GM23338 (cell line): ENCODE measurements around the gene ZNF524. TPM values are rescaled to one million over a fixed set of nuclear protein-coding genes. Genes with fewer than 3 reads are reported as not detected.

Experiments
- ATAC-seq: fragments of 200-7000 bp; cut with Tn5 transposase; 3 replicates; pipeline ENCODE4 v1.9.1; 2020
- DNase-seq: peaks from one replicate; pipeline ENCODE4 v3.0.0-alpha.2; 2015; ENCODE audit warnings: low spot score
- H2AFZ ChIP-seq: fragments of 200-600 bp; sonication (generic); 2 replicates; pipeline ENCODE4 v1.8.0; 2016; ENCODE audit warnings: antibody characterized with exemption, mild to moderate bottlenecking, moderate library complexity
- H3F3A ChIP-seq: fragments of 200-600 bp; sonication (generic); replicated peaks from 2 replicates; pipeline ENCODE4 v1.8.0; 2017; ENCODE audit warnings: antibody characterized with exemption, mixed run types, low read depth
- H3K27ac ChIP-seq: fragments of 200-600 bp; sonication (generic); 2 replicates; pipeline ENCODE4 v1.6.1; 2016; ENCODE audit warnings: low read depth
- H3K27me3 ChIP-seq: fragments of 200-600 bp; sonication (generic); 2 replicates; pipeline ENCODE4 v1.8.0; 2016; ENCODE audit warnings: mild to moderate bottlenecking, mixed run types, moderate library complexity; ENCODE audit not compliant: insufficient read depth
- H3K36me3 ChIP-seq: fragments of 200-600 bp; sonication (generic); 2 replicates; pipeline ENCODE4 v1.8.0; 2016; ENCODE audit warnings: mild to moderate bottlenecking; ENCODE audit not compliant: insufficient read depth
- H3K4me1 ChIP-seq: fragments of 200-600 bp; sonication (generic); 2 replicates; pipeline ENCODE4 v1.8.0; 2016; ENCODE audit warnings: mild to moderate bottlenecking, moderate library complexity; ENCODE audit not compliant: insufficient read depth
- H3K4me2 ChIP-seq: fragments of 200-600 bp; sonication (generic); 2 replicates; pipeline ENCODE4 v1.7.1; 2017; ENCODE audit warnings: mixed run types
- H3K4me3 ChIP-seq: fragments of 200-600 bp; sonication (generic); 2 replicates; pipeline ENCODE4 v1.6.1; 2016; ENCODE audit warnings: mixed run types
- H3K79me2 ChIP-seq: fragments of 200-600 bp; sonication (generic); replicated peaks from 2 replicates; pipeline ENCODE4 v1.8.0; 2017; ENCODE audit warnings: mild to moderate bottlenecking; ENCODE audit not compliant: insufficient read depth
- H3K9me2 ChIP-seq: fragments of 200-600 bp; sonication (generic); 2 replicates; pipeline ENCODE4 v1.8.0; 2017; ENCODE audit not compliant: insufficient read depth
- H4K20me1 ChIP-seq: fragments of 200-600 bp; sonication (generic); replicated peaks from 2 replicates; pipeline ENCODE4 v1.8.0; 2017; ENCODE audit warnings: mild to moderate bottlenecking; ENCODE audit not compliant: insufficient read depth
- H3K27ac Mint-ChIP-seq: 2 replicates; pipeline ENCODE4 v1.8.0; 2020; ENCODE audit warnings: inconsistent platforms, mild to moderate bottlenecking, moderate library complexity, mixed read lengths
- H3K27me3 Mint-ChIP-seq: 3 replicates; pipeline ENCODE4 v1.8.0; 2022; ENCODE audit warnings: low read depth, mild to moderate bottlenecking, moderate library complexity, mixed read lengths, inconsistent platforms; ENCODE audit not compliant: insufficient read depth, poor library complexity
- H3K36me3 Mint-ChIP-seq: 3 replicates; pipeline ENCODE4 v1.8.0; 2021; ENCODE audit warnings: low read depth, mild to moderate bottlenecking, inconsistent platforms, moderate library complexity, mixed read lengths
- H3K4me1 Mint-ChIP-seq: 3 replicates; pipeline ENCODE4 v1.8.0; 2020; ENCODE audit warnings: mild to moderate bottlenecking, inconsistent platforms, mixed read lengths
- H3K4me3 Mint-ChIP-seq: 3 replicates; pipeline ENCODE4 v1.8.0; 2021; ENCODE audit warnings: moderate library complexity, mild to moderate bottlenecking, inconsistent platforms, mixed read lengths
- H3K9me3 Mint-ChIP-seq: 3 replicates; pipeline ENCODE4 v1.8.0; 2020; ENCODE audit warnings: moderate library complexity, mild to moderate bottlenecking, inconsistent platforms, mixed read lengths
- ETS1 ChIP-seq: IDR thresholded peaks from 2 replicates; pipeline ENCODE4 v1.6.1; 2016; ENCODE audit warnings: antibody characterized with exemption
- EZH2 ChIP-seq: fragments of 200-600 bp; sonication (generic); IDR thresholded peaks from one replicate; pipeline ENCODE4 v1.8.0; 2017; ENCODE audit warnings: antibody characterized with exemption, mild to moderate bottlenecking, low read depth; ENCODE audit not compliant: unreplicated experiment
- EZH2phosphoT487 ChIP-seq: fragments of 200-600 bp; sonication (generic); IDR thresholded peaks from one replicate; pipeline ENCODE4 v1.8.1; 2018; ENCODE audit warnings: antibody characterized with exemption; ENCODE audit not compliant: unreplicated experiment
- NANOG ChIP-seq: IDR thresholded peaks from 2 replicates; pipeline ENCODE4 v1.6.1; 2016; ENCODE audit warnings: antibody characterized with exemption, borderline replicate concordance
- POLR2AphosphoS5 ChIP-seq: IDR thresholded peaks from 2 replicates; pipeline ENCODE4 v1.6.1; 2016; ENCODE audit warnings: antibody characterized with exemption, low read depth
- STAT1 ChIP-seq: IDR thresholded peaks from one replicate; pipeline ENCODE4 v1.6.1; 2016; ENCODE audit warnings: antibody characterized with exemption; ENCODE audit not compliant: unreplicated experiment
- ZNF114 ChIP-seq: fragments of 250-450 bp; sonication (Bioruptor Pico); IDR thresholded peaks from 2 replicates; pipeline ENCODE4 v1.5.0; 2020; ENCODE audit warnings: mild to moderate bottlenecking, moderate library complexity
- ZNF331 ChIP-seq: fragments of 250-450 bp; sonication (Bioruptor Pico); IDR thresholded peaks from 2 replicates; pipeline ENCODE4 v1.5.0; 2020; ENCODE audit warnings: low read depth, mild to moderate bottlenecking, moderate library complexity
- polyA plus RNA-seq: library from polyadenylated mRNA; unstranded; fragments of >200 nt; fragmentation: Nextera tagmentation; extraction: Ambion mirVana; gene quantifications from 2 replicates; pipeline ENCODE4 v1.2.1, GENCODE V29; 2016
- total RNA-seq: library from RNA; depleted of rRNA; stranded (reverse); fragments of >200 nt; shearing (Covaris generic); gene quantifications from 2 replicates; pipeline ENCODE4 v1.2.3, GENCODE V29; 2014
- TF ChIP-seq, protein P1 (sequence below): fragments of 250-450 bp; sonication (Bioruptor Pico); IDR thresholded peaks from 2 replicates; pipeline ENCODE4 v1.5.0; 2020; ENCODE audit warnings: mild to moderate bottlenecking, moderate library complexity
- TF ChIP-seq, protein P2 (sequence below): IDR thresholded peaks from one replicate; pipeline ENCODE4 v1.6.1; 2018; ENCODE audit warnings: antibody characterized with exemption; ENCODE audit not compliant: unreplicated experiment

ZNF524 gene
- total and polyA plus RNA-seq, 2 experiments from 2014 or later = 6.0 to 8.3 TPM

DNA sequence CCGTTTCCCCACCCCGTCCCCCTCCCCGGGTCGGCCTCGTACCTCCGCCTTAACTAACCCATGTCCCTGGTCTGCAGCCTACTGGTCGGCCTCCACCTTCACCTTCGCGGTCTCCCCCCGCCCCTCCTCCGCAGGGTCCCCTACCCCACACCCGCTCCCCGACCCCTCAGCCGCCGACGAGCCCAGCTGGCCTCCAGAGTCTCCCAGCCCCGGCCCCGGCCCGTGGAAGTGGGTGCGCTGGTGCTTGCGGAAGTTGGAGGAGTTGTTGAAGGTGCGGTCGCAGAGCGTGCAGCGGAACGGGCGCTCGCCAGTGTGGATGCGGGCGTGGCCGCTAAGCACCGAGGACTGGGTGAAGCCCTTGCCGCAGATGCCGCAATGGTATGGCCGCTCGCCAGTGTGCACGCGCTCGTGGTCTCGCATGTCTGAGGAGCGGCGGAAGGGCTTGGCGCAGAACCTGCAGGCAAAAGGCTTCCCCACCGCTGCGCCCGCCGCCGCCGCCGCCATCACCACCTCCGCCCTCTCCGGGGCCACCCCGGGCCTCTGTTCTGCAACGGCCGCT is 21.7 kb downstream of the ZNF524 start:
- Histone ChIP-seq H3K27me3 (no peaks in the 10 kb centered on the region), H3F3A (peaks cover 12% of the 10 kb centered on the region), H4K20me1 (peaks cover 5% of the 10 kb centered on the region), H3K36me3 (no peaks in the 10 kb centered on the region), H3K9me2 (no peaks in the 10 kb centered on the region), H2AFZ (no peak overlapping the region), H3K4me1 (no peaks in the 10 kb centered on the region; the same call in 1 of the 2 replicates), H3K4me2 (no peak overlapping the region), H3K27ac (no peak overlapping the region), H3K79me2 (peaks cover 9% of the 10 kb centered on the region), H3K4me3 (no peak overlapping the region)
- no peak for TF ChIP-seq NANOG
- no peak for TF ChIP-seq STAT1
- no peak for TF ChIP-seq POLR2AphosphoS5
- TF ChIP-seq EZH2phosphoT487 = no peak
- TF ChIP-seq ETS1 = no peak
- Mint-ChIP-seq H3K4me1 (peaks cover 16% of the 10 kb centered on the region; the same call in 2 of the 3 replicates), H3K4me3 (no peak overlapping the region), H3K9me3 (peaks cover 4% of the 10 kb centered on the region), H3K27me3 (peaks cover 21% of the 10 kb centered on the region), H3K36me3 (peaks cover 45% of the 10 kb centered on the region), H3K27ac (no peak overlapping the region)
- ATAC-seq = no peak
- no peak for DNase-seq

DNA sequence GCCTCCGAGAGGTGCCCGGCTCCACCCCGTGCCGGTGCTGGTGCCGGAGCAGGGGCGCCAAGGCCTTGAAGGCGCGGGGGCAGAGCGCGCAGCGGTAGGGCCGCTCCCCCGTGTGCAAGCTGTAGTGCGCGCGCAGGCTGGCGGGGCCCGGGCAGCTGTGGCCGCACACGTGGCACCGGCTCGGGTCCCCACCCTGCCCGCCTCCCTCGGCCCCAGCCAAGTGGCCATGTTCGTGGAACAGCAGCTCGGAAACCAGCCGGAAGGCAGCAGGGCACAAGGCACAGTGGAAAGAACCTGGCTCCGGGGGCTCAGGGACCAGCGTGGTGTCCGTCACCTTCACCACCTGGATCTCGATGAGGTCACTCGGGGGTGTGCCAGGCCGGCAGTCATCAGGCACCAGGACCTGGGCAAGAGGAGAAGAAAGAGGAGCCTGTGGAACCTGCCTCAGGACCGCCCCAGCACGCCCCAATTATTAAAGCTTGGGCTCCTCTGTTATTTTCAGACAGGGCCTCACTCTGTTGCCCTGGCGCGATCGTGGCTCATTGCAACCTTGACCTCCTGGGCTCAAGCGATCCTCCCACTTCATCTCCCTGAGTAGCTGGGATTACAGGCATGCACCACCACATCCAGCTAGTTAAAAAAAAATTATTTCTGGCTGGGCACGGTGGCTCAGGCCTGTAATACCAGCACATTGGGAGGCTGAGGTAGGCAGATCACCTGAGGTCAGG is 22.3 kb downstream of the ZNF524 start:
- ATAC-seq (no peak), DNase-seq (no peak)
- H3K4me1 ChIP-seq = no peaks in the 10 kb centered on the region; the same call in 1 of the 2 replicates
- peaks cover 3% of the 10 kb centered on the region; the same call in 2 of the 3 replicates for H3K9me3 Mint-ChIP-seq
- H4K20me1 ChIP-seq = peaks cover 5% of the 10 kb centered on the region
- H3K27me3 Mint-ChIP-seq = peaks cover 20% of the 10 kb centered on the region
- peaks cover 9% of the 10 kb centered on the region for H3K79me2 ChIP-seq
- no peak overlapping the region for H3K27ac Mint-ChIP-seq
- H3K36me3 ChIP-seq = no peaks in the 10 kb centered on the region
- H3K36me3 Mint-ChIP-seq = peaks cover 40% of the 10 kb centered on the region
- H3K4me2 ChIP-seq = no peak overlapping the region
- H3K27me3 ChIP-seq = 0 out of 2 replicates have a peak, but pooled peaks cover 5% of the 10 kb centered on the region
- no peak overlapping the region for H3K4me3 Mint-ChIP-seq
- H3K4me1 Mint-ChIP-seq = peaks cover 14% of the 10 kb centered on the region; the same call in 2 of the 3 replicates
- no peak overlapping the region for H3K4me3 ChIP-seq
- no peak overlapping the region for H3K27ac ChIP-seq
- H3F3A ChIP-seq = peaks cover 12% of the 10 kb centered on the region
- no peak overlapping the region for H2AFZ ChIP-seq
- no peaks in the 10 kb centered on the region for H3K9me2 ChIP-seq
- TF ChIP-seq ZNF114 (no peak), EZH2phosphoT487 (no peak), ZNF331 (CRISPR knock-in tag) (no peak), EZH2 (no peak), NANOG (no peak)
- TF ChIP-seq, protein P1, sequence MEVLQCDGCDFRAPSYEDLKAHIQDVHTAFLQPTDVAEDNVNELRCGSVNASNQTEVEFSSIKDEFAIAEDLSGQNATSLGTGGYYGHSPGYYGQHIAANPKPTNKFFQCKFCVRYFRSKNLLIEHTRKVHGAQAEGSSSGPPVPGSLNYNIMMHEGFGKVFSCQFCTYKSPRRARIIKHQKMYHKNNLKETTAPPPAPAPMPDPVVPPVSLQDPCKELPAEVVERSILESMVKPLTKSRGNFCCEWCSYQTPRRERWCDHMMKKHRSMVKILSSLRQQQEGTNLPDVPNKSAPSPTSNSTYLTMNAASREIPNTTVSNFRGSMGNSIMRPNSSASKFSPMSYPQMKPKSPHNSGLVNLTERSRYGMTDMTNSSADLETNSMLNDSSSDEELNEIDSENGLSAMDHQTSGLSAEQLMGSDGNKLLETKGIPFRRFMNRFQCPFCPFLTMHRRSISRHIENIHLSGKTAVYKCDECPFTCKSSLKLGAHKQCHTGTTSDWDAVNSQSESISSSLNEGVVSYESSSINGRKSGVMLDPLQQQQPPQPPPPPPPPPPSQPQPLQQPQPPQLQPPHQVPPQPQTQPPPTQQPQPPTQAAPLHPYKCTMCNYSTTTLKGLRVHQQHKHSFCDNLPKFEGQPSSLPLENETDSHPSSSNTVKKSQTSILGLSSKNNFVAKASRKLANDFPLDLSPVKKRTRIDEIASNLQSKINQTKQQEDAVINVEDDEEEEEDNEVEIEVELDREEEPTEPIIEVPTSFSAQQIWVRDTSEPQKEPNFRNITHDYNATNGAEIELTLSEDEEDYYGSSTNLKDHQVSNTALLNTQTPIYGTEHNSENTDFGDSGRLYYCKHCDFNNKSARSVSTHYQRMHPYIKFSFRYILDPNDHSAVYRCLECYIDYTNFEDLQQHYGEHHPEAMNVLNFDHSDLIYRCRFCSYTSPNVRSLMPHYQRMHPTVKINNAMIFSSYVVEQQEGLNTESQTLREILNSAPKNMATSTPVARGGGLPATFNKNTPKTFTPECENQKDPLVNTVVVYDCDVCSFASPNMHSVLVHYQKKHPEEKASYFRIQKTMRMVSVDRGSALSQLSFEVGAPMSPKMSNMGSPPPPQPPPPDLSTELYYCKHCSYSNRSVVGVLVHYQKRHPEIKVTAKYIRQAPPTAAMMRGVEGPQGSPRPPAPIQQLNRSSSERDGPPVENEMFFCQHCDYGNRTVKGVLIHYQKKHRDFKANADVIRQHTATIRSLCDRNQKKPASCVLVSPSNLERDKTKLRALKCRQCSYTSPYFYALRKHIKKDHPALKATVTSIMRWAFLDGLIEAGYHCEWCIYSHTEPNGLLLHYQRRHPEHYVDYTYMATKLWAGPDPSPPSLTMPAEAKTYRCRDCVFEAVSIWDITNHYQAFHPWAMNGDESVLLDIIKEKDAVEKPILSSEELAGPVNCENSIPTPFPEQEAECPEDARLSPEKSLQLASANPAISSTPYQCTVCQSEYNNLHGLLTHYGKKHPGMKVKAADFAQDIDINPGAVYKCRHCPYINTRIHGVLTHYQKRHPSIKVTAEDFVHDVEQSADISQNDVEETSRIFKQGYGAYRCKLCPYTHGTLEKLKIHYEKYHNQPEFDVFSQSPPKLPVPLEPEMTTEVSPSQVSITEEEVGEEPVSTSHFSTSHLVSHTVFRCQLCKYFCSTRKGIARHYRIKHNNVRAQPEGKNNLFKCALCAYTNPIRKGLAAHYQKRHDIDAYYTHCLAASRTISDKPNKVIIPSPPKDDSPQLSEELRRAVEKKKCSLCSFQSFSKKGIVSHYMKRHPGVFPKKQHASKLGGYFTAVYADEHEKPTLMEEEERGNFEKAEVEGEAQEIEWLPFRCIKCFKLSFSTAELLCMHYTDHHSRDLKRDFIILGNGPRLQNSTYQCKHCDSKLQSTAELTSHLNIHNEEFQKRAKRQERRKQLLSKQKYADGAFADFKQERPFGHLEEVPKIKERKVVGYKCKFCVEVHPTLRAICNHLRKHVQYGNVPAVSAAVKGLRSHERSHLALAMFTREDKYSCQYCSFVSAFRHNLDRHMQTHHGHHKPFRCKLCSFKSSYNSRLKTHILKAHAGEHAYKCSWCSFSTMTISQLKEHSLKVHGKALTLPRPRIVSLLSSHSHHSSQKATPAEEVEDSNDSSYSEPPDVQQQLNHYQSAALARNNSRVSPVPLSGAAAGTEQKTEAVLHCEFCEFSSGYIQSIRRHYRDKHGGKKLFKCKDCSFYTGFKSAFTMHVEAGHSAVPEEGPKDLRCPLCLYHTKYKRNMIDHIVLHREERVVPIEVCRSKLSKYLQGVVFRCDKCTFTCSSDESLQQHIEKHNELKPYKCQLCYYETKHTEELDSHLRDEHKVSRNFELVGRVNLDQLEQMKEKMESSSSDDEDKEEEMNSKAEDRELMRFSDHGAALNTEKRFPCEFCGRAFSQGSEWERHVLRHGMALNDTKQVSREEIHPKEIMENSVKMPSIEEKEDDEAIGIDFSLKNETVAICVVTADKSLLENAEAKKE (CRISPR knock-in tag) = no peak
- TF ChIP-seq, protein P2, sequence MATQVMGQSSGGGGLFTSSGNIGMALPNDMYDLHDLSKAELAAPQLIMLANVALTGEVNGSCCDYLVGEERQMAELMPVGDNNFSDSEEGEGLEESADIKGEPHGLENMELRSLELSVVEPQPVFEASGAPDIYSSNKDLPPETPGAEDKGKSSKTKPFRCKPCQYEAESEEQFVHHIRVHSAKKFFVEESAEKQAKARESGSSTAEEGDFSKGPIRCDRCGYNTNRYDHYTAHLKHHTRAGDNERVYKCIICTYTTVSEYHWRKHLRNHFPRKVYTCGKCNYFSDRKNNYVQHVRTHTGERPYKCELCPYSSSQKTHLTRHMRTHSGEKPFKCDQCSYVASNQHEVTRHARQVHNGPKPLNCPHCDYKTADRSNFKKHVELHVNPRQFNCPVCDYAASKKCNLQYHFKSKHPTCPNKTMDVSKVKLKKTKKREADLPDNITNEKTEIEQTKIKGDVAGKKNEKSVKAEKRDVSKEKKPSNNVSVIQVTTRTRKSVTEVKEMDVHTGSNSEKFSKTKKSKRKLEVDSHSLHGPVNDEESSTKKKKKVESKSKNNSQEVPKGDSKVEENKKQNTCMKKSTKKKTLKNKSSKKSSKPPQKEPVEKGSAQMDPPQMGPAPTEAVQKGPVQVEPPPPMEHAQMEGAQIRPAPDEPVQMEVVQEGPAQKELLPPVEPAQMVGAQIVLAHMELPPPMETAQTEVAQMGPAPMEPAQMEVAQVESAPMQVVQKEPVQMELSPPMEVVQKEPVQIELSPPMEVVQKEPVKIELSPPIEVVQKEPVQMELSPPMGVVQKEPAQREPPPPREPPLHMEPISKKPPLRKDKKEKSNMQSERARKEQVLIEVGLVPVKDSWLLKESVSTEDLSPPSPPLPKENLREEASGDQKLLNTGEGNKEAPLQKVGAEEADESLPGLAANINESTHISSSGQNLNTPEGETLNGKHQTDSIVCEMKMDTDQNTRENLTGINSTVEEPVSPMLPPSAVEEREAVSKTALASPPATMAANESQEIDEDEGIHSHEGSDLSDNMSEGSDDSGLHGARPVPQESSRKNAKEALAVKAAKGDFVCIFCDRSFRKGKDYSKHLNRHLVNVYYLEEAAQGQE = no peak
